HepG2 (cell line): ENCODE data around the gene CCDC57. TPM values are rescaled to one million over a fixed set of nuclear protein-coding genes. Genes with fewer than 3 reads are reported as not detected.

Source experiments
- ATAC-seq: fragments of 200-7000 bp; cut with Tn5 transposase; 3 replicates; pipeline ENCODE4 v1.9.1; 2020; ENCODE audit warnings: mild to moderate bottlenecking, moderate library complexity
- BruUV-seq: library from RNA; stranded (reverse); fragments of 400-500 nt; replicated peaks from 2 replicates; lab custom pipeline; 2021; lab: Mats Ljungman, UMichigan
- CTCF ChIA-PET: fragments of 300-600 bp; formaldehyde crosslinking; extraction: SDS; loops from one replicate; lab custom pipeline; 2021; ENCODE audit warnings: low total read pairs, inconsistent platforms, low intra/inter-chr PET ratio; lab: Yijun Ruan, JAX
- POLR2A ChIA-PET: fragments of 350-600 bp; sonication (Branson Sonifier 250); formaldehyde crosslinking; loops from one replicate; lab custom pipeline; 2020; ENCODE audit warnings: antibody characterized with exemption, inconsistent platforms; lab: Yijun Ruan, JAX
- DNase-seq: peaks from one replicate; pipeline ENCODE4 v3.0.0-alpha.2; 2015; ENCODE audit warnings: low spot score
- FAIRE-seq: peaks from 3 replicates; lab custom pipeline; 2011; peaks lifted over from hg19 to GRCh38; lab: Jason Lieb, UNC
- H2AFZ ChIP-seq: one replicate; pipeline ENCODE4 v1.6.1; 2011; ENCODE audit warnings: low read length, inconsistent platforms
- H3K27ac ChIP-seq: fragments of 300-600 bp; 3 replicates; pipeline ENCODE4 v1.8.0; 2011; ENCODE audit warnings: mixed run types, mild to moderate bottlenecking, mixed read lengths, low read length, inconsistent platforms; ENCODE audit not compliant: insufficient read depth; ENCODE audit errors: extremely low read length
- H3K27me3 ChIP-seq, 2 experiments: fragments of 200-600 bp in 1 of 2; 2 replicates in 1 of 2; 3 replicates in 1 of 2; pipeline versions ENCODE4 v1.6.0 to v1.8.0; 2011; ENCODE audit warnings: low read length in 2 of 2, mild to moderate bottlenecking in 2 of 2, moderate library complexity in 2 of 2, inconsistent platforms in 1 of 2; ENCODE audit not compliant: insufficient read depth in 2 of 2, control insufficient read depth in 1 of 2
- H3K36me3 ChIP-seq, 2 experiments: fragments of 200-600 bp in 1 of 2; replicated peaks in 1 of 2; 2 replicates in 1 of 2; 3 replicates in 1 of 2; pipeline versions ENCODE4 v1.5.1 to v1.8.0; 2011; ENCODE audit warnings: low read length in 2 of 2, inconsistent platforms in 1 of 2; ENCODE audit not compliant: insufficient read depth in 2 of 2, control insufficient read depth in 1 of 2
- H3K4me1 ChIP-seq: 2 replicates; pipeline ENCODE4 v1.5.1; 2012; ENCODE audit warnings: low read length, inconsistent platforms; ENCODE audit not compliant: insufficient read depth
- H3K4me2 ChIP-seq: 2 replicates; pipeline ENCODE4 v1.6.0; 2011; ENCODE audit warnings: low read depth, low read length, inconsistent platforms
- H3K4me3 ChIP-seq, 3 experiments: fragments of 200-600 bp in 1 of 3; sonication (generic), shearing (Covaris generic) in 1 of 3; replicated peaks in 1 of 3; 2 replicates each; pipeline ENCODE4 v1.5.1; 2011 to 2016; ENCODE audit warnings: low read length in 3 of 3, inconsistent platforms in 2 of 3, low read depth in 2 of 3, mild to moderate bottlenecking in 2 of 3, control low read depth in 1 of 3, mixed read lengths in 1 of 3; ENCODE audit not compliant: insufficient read depth in 1 of 3
- H3K79me2 ChIP-seq: one replicate; pipeline ENCODE4 v1.6.1; 2011; ENCODE audit warnings: low read length, inconsistent platforms; ENCODE audit not compliant: insufficient read depth
- H3K9ac ChIP-seq: 2 replicates; pipeline ENCODE4 v1.6.0; 2011; ENCODE audit warnings: mild to moderate bottlenecking, low read depth, low read length, inconsistent platforms; ENCODE audit not compliant: insufficient read depth
- H3K9me3 ChIP-seq: 2 replicates; pipeline ENCODE4 v1.5.1; 2012; ENCODE audit warnings: mild to moderate bottlenecking, low read length
- H4K20me1 ChIP-seq: 2 replicates; pipeline ENCODE4 v1.6.0; 2011; ENCODE audit warnings: inconsistent platforms, mild to moderate bottlenecking, low read length, moderate library complexity; ENCODE audit not compliant: insufficient read depth
- ESRRA ChIP-seq: sonication (generic); formaldehyde crosslinking; IDR thresholded peaks from 2 replicates; pipeline ENCODE4 v1.5.1; 2020; ENCODE audit warnings: mild to moderate bottlenecking, low read depth, missing genetic modification reagents
- FOSL1 ChIP-seq: sonication (generic); formaldehyde crosslinking; IDR thresholded peaks from 2 replicates; pipeline ENCODE4 v1.9.0; 2021; ENCODE audit warnings: missing genetic modification reagents, borderline replicate concordance
- MYC ChIP-seq: sonication (generic); formaldehyde crosslinking; IDR thresholded peaks from 2 replicates; pipeline ENCODE4 v1.9.0; 2021; ENCODE audit warnings: missing genetic modification reagents, borderline replicate concordance
- NR2F2 ChIP-seq: IDR thresholded peaks from 2 replicates; pipeline ENCODE4 v1.6.1; 2012; ENCODE audit warnings: low read depth, inconsistent platforms, borderline replicate concordance
- PAWR ChIP-seq: sonication (generic); formaldehyde crosslinking; IDR thresholded peaks from 2 replicates; pipeline ENCODE4 v1.4.0; 2020; ENCODE audit warnings: missing genetic modification reagents, mild to moderate bottlenecking, borderline replicate concordance
- PHB2 ChIP-seq: fragments of 450-650 bp; IDR thresholded peaks from 2 replicates; pipeline ENCODE4 v1.6.1; 2018; ENCODE audit not compliant: partially characterized antibody
- POLR2G ChIP-seq: fragments of 200-400 bp; formaldehyde crosslinking; IDR thresholded peaks from 2 replicates; pipeline ENCODE4 v1.6.1; 2018; ENCODE audit warnings: mild to moderate bottlenecking, low read depth, low read length, moderate library complexity
- SIX4 ChIP-seq: sonication (generic); formaldehyde crosslinking; IDR thresholded peaks from 2 replicates; pipeline ENCODE4 v1.4.0; 2020; ENCODE audit warnings: missing genetic modification reagents
- ZBTB34 ChIP-seq: sonication (generic); formaldehyde crosslinking; IDR thresholded peaks from 2 replicates; pipeline ENCODE4 v1.8.0; 2022; ENCODE audit warnings: mild to moderate bottlenecking, missing genetic modification reagents
- ZFP36L1 ChIP-seq: sonication (generic); formaldehyde crosslinking; IDR thresholded peaks from 2 replicates; pipeline ENCODE4 v1.8.0; 2022; ENCODE audit warnings: mild to moderate bottlenecking, missing genetic modification reagents, moderate library complexity
- ZNF333 ChIP-seq: sonication (generic); formaldehyde crosslinking; IDR thresholded peaks from 2 replicates; pipeline ENCODE4 v1.4.0; 2020; ENCODE audit warnings: mild to moderate bottlenecking, missing genetic modification reagents, borderline replicate concordance
- ZNF562 ChIP-seq: sonication (generic); formaldehyde crosslinking; IDR thresholded peaks from 2 replicates; pipeline ENCODE4 v1.8.0; 2022; ENCODE audit warnings: missing genetic modification reagents, borderline replicate concordance
- ZNF777 ChIP-seq: sonication (generic); formaldehyde crosslinking; IDR thresholded peaks from 2 replicates; pipeline ENCODE4 v1.4.0; 2020; ENCODE audit warnings: missing genetic modification reagents
- WGBS: methylation state at CpG from one replicate; pipeline ENCODE4 v1.1.6; 2017; ENCODE audit warnings: low lambda C conversion rate; 5-methylcytosine and 5-hydroxymethylcytosine counted together
- in situ Hi-C: cut with HindIII; loops from 2 replicates; pipeline ENCODE4 v1.10.0; 2017; ENCODE audit warnings: low pct_unique_long_range_greater_than_20kb; ENCODE audit not compliant: extremely low pct_ligation_motif_present
- intact Hi-C: fragments of 100-400 bp; cut with micrococcal nuclease; formaldehyde crosslinking; loops from one replicate; pipeline ENCODE4 v1.10.0; 2022; ENCODE audit not compliant: unreplicated experiment
- polyA plus RNA-seq, 8 experiments: library from polyadenylated mRNA; depleted of rRNA in 3 of 8; stranded (reverse) in 7 of 8; unstranded in 1 of 8; fragments of >200 nt; fragmentation: Illumina TruSeq in 4 of 8; extraction: Trizol in 4 of 8; gene quantifications; 2 replicates each; pipeline versions ENCODE4 v1.2.1 to v1.2.3, GENCODE V29; 2011 to 2016; ENCODE audit warnings: low read depth in 4 of 8, missing spikeins in 1 of 8, mixed read lengths in 1 of 8; ENCODE audit not compliant: insufficient read depth in 1 of 8
- total RNA-seq, 5 experiments: library from RNA; depleted of rRNA; stranded (reverse); fragments of >200 nt; fragmentation: Illumina TruSeq; extraction: Trizol; gene quantifications; 2 replicates each; pipeline ENCODE4 v1.2.3, GENCODE V29; 2016; ENCODE audit warnings: low read depth in 1 of 5
- TF ChIP-seq, protein P1 (sequence below): sonication (generic); formaldehyde crosslinking; IDR thresholded peaks from 2 replicates; pipeline ENCODE4 v1.8.0; 2022; ENCODE audit warnings: missing genetic modification reagents, mild to moderate bottlenecking, inconsistent platforms, borderline replicate concordance

The CCDC57 gene
- total and polyA plus RNA-seq, 2 of the 13 experiments (the other 11 are each of a cell fraction or from before 2014, with no cell fraction given) = 59.3 to 59.9 TPM

DNA sequence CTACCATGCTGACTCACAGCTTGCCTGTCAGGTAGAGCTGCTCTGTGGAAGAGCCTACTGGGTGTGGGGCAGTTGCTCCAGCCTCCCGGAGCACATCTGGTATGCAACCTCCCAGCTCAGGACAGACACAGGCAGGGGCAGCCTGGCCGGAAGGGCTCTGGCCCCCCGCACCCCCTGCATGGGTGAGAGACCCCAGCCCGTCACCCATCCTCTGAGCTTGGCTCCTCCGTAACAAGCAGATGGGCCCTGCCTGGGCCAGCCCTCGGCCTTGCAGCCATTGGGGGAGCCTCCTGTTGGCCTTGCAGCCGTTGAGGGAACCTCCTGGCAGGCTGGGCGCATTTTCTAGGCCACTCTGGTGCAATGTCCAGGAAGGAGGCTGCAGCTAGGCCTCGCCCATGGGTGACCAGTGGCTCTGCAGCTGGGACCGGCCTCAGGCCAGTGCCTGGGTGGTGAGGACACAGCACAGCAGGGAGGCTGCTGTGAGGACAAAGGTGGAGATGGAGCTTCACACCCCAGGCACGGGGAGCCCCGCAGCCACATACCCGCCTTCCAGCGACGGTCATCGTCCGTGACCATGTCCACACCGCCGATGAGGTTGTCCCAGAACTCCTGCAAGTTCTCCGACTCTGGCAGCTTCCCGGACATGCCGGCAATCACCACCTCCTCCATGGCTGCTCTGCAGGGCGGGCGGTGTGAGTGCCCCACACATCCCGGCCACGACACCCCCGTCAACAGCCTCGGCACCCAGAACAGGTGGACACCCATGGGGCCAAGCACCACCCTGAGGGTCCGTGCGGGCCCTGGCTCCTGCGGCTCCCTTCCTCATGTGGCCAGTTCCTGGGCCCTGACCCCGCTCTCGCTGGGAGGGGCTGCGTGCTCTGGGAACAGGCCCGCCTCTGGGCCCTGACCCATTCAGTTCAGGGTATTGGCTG lies 116.6 kb downstream of the CCDC57 start (continued):
- TF ChIP-seq ZFP36L1 (CRISPR knock-in tag) (peak; percentile 33; the same call in 1 of the 2 replicates), ZNF777 (CRISPR knock-in tag) (no peak), ZNF333 (CRISPR knock-in tag) (0 out of 2 replicates have a peak, but pooled peaks have one; percentile 40)
- TF ChIP-seq, all 625 proteins: peak for 112

DNA sequence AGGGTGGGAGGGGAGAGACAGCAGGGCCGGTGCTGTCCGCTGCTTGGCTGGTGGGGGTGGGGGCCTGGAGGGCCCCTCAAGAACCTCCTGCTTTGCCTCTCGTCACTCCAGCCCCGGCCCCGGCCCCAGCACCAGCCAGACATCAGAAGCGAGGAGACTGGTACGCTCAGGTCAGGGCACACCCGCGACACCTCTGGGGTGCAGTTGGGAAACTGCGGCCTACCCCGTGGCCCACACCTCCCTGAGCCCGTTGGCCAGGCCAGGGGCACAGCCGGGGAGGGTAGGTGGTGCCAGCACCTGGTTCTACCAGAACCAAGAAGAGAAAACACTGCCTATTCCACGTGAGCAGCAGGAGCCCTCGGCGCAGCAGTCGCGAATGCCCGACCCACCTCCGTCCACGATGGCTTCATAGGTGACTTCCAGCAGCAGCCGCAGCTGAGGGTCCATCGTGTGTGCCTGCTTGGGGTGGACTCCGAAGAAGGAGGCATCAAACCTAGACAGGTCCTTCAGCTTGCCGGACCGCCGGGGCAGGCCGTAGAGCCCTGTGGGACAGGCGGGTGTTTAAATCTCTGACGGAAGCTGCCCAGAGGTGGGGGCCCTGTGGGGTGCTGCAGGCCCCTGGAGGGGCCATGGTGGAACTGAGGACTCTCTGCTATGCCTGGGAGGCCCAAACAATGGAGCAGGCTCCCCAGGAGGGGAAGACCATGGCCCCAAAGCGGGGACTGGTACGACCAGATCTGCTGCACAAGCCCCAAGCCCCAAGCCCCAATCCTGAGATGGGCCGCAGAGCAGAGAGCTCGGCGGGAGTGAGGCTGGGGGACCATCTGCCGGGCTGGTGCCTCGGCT lies 117.5 kb downstream of the CCDC57 start:
- peaks cover 58% of the 10 kb centered on the region for H4K20me1 ChIP-seq
- H3K79me2 ChIP-seq = peaks cover 63% of the 10 kb centered on the region
- in situ Hi-C loops (no loop called here), intact Hi-C loops (loop anchor here (5.0 to 10.0 kb wide), 2 partner anchors 43 to 120 kb away; partner anchors contain the start of genes ASPSCR1, GPS1 and RFNG)
- peak overlapping the region; percentile 98 for H3K9ac ChIP-seq
- peak overlapping the region; percentile 89 for H3K27ac ChIP-seq
- WGBS = 87% methylated on average over 28 of the region's 37 CpGs
- H3K4me1 ChIP-seq = peaks cover 50% of the 10 kb centered on the region
- H3K4me3 ChIP-seq = peak overlapping the region in 2 of 3 experiments; percentile 86 to 96; a peak in 3 of 6 replicates
- ChIA-PET POLR2A (interaction anchor here (0.7 to 2.7 kb wide), 4 partner anchors 9 to 38 kb away, joined by 3 to 8 read pairs (median 6); no protein-coding TSS in a partner anchor), CTCF (no interaction called here)
- ATAC-seq (no peak), DNase-seq (no peak), FAIRE-seq (no peak)
- BruUV-seq = no TSS peak
- no peaks in the 10 kb centered on the region for H3K9me3 ChIP-seq
- no peak overlapping the region for H2AFZ ChIP-seq
- H3K36me3 ChIP-seq = peaks cover 45 to 58% of the 10 kb centered on the region in 2 experiments
- H3K4me2 ChIP-seq = peak overlapping the region; percentile 98
- no peaks in the 10 kb centered on the region; a peak in 1 of 5 replicates for H3K27me3 ChIP-seq
- TF ChIP-seq ESRRA (CRISPR knock-in tag) (no peak), ZBTB34 (CRISPR knock-in tag) (no peak), SIX4 (CRISPR knock-in tag) (no peak), PAWR (CRISPR knock-in tag) (no peak), ZNF562 (CRISPR knock-in tag) (no peak), NR2F2 (no peak), POLR2G (0 out of 2 replicates have a peak, but pooled peaks have one; percentile 18), FOSL1 (CRISPR knock-in tag) (no peak), MYC (CRISPR knock-in tag) (no peak), PHB2 (no peak)
- TF ChIP-seq, protein P1, sequence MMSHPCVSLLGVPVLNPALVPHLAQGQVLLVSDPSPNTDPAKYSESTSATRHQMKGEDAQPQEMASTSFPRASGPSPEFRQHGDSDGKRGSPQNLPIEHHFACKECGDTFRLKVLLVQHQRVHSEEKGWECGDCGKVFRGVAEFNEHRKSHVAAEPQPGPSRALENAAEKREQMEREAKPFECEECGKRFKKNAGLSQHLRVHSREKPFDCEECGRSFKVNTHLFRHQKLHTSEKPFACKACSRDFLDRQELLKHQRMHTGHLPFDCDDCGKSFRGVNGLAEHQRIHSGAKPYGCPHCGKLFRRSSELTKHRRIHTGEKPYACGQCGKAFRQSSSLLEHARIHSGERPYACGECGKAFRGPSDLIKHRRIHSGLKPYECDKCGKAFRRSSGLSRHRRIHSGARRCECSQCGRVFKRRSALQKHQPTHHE (CRISPR knock-in tag) = no peak
